ENCODE results near the gene UBN1.

Gene UBN1

DNA sequence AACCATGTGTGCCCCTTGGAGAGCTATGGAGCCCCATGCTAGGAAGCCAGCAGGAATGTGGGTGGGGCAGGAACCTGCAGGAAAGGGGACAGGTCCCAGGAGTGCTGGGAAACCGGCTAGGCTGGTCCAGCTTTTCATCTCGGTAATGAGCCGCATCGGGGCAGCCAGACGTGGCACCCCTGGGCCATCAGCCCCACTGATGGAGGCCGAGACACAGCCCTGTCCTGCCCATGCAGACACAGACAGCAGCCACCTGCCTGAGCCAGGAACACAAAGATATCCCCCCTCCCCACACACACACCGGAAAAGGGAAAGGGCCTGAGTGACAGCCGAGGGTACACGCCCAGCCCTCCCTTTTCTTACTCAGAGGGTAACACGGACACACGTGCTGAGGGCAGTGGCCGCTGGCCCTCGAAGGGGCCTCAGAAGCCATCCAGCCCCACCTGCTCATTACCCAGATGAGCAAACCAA is 71.5 kb downstream of the UBN1 start (continued):
- TF ChIP-seq POU6F1 (CRISPR knock-in tag; IDR thresholded peaks at IDR 0.05; ENCODE audit: borderline replicate concordance, low read depth) (no peak), TOX (CRISPR knock-in tag; IDR thresholded peaks at IDR 0.05; ENCODE audit: borderline replicate concordance) (no peak), ISL1 (CRISPR knock-in tag; IDR thresholded peaks at IDR 0.05) (no peak), SNAI2 (CRISPR knock-in tag; IDR thresholded peaks at IDR 0.05) (no peak)

- ATAC-seq = no peak
- TF ChIP-seq ZFP3 (CRISPR knock-in tag; IDR thresholded peaks at IDR 0.05) (no peak), RARB (CRISPR knock-in tag; IDR thresholded peaks at IDR 0.05) (no peak), ISL1 (CRISPR knock-in tag; IDR thresholded peaks at IDR 0.05) (no peak)
- TF ChIP-seq, protein P1, sequence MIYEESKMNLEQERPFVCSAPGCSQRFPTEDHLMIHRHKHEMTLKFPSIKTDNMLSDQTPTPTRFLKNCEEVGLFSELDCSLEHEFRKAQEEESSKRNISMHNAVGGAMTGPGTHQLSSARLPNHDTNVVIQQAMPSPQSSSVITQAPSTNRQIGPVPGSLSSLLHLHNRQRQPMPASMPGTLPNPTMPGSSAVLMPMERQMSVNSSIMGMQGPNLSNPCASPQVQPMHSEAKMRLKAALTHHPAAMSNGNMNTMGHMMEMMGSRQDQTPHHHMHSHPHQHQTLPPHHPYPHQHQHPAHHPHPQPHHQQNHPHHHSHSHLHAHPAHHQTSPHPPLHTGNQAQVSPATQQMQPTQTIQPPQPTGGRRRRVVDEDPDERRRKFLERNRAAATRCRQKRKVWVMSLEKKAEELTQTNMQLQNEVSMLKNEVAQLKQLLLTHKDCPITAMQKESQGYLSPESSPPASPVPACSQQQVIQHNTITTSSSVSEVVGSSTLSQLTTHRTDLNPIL (CRISPR knock-in tag; IDR thresholded peaks at IDR 0.05; ENCODE audit: low read depth) = no peak
These were observed 73.5 kb downstream of the UBN1 start for GRCh38 chr16:4920826-4921225.

GRCh38 chr16:4922721-4923342 is 75.6 kb downstream of the UBN1 start:
- no peak for ATAC-seq
- TF ChIP-seq CSDC2 (CRISPR knock-in tag; IDR thresholded peaks at IDR 0.05) (no peak), ZFP3 (CRISPR knock-in tag; IDR thresholded peaks at IDR 0.05) (no peak), TSHZ2 (CRISPR knock-in tag; IDR thresholded peaks at IDR 0.05) (no peak), TCF4 (CRISPR knock-in tag; IDR thresholded peaks at IDR 0.05; ENCODE audit: borderline replicate concordance) (no peak)

GRCh38 chr16:4923853-4924252 is 76.6 kb downstream of the UBN1 start:
- TF ChIP-seq ZNF8 (CRISPR knock-in tag; IDR thresholded peaks at IDR 0.05) (no peak), PPARA (CRISPR knock-in tag; IDR thresholded peaks at IDR 0.05; ENCODE audit: borderline replicate concordance) (no peak), ZFP3 (CRISPR knock-in tag; IDR thresholded peaks at IDR 0.05) (no peak)
- no peak for ATAC-seq

DNA sequence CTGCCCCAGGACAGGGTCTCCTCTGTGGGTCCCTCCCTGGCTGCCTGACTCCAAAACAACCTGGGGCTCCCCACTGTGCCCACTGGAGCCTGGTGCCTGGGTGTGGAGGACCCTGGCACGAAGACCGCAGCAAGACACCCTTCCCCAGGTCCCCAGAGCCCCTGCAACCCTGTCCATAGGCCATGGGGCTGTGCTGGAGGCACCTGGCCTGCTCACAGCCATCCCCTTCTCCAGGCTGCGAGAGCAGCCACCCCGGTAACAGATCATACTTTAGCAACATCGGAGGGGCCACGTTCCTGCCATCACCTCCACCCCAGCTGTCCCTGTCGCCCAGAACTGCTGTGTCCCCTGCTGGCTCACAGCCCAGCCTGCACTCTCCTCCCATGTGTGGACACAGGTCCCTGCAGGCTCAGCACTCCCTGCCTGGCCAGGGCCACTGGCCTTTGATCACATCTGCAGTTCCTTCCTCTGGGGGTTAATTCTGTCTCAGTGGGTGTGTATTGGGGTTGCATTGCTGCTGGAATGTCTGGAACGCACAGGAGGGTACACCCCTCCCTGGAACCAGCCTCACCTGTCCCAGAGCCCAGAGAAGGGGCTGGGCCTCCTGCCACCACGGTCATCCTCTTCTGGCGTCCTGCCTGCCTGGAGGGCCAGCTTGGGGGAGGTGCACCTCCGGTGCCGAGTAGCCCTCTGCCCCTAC is 77.5 kb downstream of the UBN1 start:
- no peak for TF ChIP-seq ZC3H10 (CRISPR knock-in tag; IDR thresholded peaks at IDR 0.05)
- no peak for TF ChIP-seq SNAI2 (CRISPR knock-in tag; IDR thresholded peaks at IDR 0.05)
- TF ChIP-seq ZNF8 (CRISPR knock-in tag; IDR thresholded peaks at IDR 0.05) = no peak
- no peak for TF ChIP-seq ISL1 (CRISPR knock-in tag; IDR thresholded peaks at IDR 0.05)
- TF ChIP-seq ARNTL (CRISPR knock-in tag; IDR thresholded peaks at IDR 0.05; ENCODE audit: borderline replicate concordance, low read depth) = no peak
- no peak for TF ChIP-seq ZNF70 (CRISPR knock-in tag; IDR thresholded peaks at IDR 0.05)
- peak; percentile 40; the same call in 1 of the 3 replicates for ATAC-seq

DNA sequence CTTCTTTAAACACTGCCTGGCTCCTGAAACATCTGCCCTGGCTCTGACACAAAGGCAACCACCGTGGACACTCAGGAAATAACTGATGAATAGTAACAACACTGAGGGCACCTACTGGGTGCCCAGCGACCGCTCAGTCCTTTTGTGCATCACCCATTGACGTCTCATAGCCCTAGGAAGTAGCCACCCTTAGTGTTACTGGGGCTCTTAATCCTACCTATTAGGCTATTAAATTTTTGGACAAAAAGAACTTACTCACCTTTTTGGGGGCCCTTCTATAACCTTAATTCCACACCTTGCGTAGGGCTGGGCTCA is 78.0 kb downstream of the UBN1 start:
- ATAC-seq = no peak
- TF ChIP-seq TCF4 (CRISPR knock-in tag; IDR thresholded peaks at IDR 0.05; ENCODE audit: borderline replicate concordance) (no peak), ZFP30 (CRISPR knock-in tag; IDR thresholded peaks at IDR 0.05) (no peak), TOX (CRISPR knock-in tag; IDR thresholded peaks at IDR 0.05; ENCODE audit: borderline replicate concordance) (no peak), ZC3H10 (CRISPR knock-in tag; IDR thresholded peaks at IDR 0.05) (no peak), RARB (CRISPR knock-in tag; IDR thresholded peaks at IDR 0.05) (no peak), POU6F1 (CRISPR knock-in tag; IDR thresholded peaks at IDR 0.05; ENCODE audit: borderline replicate concordance, low read depth) (no peak), CSDC2 (CRISPR knock-in tag; IDR thresholded peaks at IDR 0.05) (no peak), SNAI2 (CRISPR knock-in tag; IDR thresholded peaks at IDR 0.05) (no peak), BACH2 (CRISPR knock-in tag; IDR thresholded peaks at IDR 0.05; ENCODE audit: borderline replicate concordance) (no peak), ZNF70 (CRISPR knock-in tag; IDR thresholded peaks at IDR 0.05) (no peak), TSHZ2 (CRISPR knock-in tag; IDR thresholded peaks at IDR 0.05) (no peak)
- TF ChIP-seq, protein P2, sequence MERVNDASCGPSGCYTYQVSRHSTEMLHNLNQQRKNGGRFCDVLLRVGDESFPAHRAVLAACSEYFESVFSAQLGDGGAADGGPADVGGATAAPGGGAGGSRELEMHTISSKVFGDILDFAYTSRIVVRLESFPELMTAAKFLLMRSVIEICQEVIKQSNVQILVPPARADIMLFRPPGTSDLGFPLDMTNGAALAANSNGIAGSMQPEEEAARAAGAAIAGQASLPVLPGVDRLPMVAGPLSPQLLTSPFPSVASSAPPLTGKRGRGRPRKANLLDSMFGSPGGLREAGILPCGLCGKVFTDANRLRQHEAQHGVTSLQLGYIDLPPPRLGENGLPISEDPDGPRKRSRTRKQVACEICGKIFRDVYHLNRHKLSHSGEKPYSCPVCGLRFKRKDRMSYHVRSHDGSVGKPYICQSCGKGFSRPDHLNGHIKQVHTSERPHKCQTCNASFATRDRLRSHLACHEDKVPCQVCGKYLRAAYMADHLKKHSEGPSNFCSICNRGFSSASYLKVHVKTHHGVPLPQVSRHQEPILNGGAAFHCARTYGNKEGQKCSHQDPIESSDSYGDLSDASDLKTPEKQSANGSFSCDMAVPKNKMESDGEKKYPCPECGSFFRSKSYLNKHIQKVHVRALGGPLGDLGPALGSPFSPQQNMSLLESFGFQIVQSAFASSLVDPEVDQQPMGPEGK (CRISPR knock-in tag; IDR thresholded peaks at IDR 0.05; ENCODE audit: borderline replicate concordance) = no peak
